ENCODE measurements around the gene UNC5A.

DNA sequence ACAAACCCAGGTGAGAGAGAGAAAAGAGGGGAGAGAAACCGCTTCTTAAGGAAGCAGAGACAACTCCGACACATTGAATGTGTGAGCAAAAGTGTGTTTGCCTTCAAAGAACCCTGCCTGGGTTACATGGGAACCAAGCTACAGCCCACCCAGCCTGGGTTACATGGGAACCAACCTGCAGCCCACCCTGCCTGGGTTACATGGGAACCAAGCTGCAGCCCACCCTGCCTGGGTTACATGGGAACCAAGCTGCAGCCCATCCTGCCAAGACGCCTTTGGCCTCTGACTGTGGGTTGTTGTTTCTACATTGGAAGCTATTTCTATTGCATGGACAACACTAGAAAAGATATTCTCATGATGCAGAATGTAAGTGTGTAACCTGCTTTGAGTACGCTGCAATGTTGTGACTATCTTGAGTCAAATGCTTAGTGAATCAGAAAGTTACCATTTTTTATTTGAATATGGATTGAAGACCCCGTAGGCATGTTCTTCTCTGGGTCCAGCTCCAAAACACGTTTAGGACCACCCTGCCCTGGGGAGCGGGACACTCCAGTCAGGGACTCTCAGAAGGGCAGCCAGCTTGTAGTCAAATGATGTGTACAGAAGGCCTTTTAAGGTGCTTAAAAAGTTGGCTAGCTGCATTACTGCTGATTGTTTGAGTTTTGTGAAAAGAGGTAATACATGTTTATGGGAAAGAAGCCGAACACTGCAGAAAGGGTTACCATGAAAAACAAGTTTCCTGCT is 39.1 kb upstream of the UNC5A start:
- TF ChIP-seq, protein P1, sequence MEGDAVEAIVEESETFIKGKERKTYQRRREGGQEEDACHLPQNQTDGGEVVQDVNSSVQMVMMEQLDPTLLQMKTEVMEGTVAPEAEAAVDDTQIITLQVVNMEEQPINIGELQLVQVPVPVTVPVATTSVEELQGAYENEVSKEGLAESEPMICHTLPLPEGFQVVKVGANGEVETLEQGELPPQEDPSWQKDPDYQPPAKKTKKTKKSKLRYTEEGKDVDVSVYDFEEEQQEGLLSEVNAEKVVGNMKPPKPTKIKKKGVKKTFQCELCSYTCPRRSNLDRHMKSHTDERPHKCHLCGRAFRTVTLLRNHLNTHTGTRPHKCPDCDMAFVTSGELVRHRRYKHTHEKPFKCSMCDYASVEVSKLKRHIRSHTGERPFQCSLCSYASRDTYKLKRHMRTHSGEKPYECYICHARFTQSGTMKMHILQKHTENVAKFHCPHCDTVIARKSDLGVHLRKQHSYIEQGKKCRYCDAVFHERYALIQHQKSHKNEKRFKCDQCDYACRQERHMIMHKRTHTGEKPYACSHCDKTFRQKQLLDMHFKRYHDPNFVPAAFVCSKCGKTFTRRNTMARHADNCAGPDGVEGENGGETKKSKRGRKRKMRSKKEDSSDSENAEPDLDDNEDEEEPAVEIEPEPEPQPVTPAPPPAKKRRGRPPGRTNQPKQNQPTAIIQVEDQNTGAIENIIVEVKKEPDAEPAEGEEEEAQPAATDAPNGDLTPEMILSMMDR (tag by site-specific recombination; IDR thresholded peaks at IDR 0.05) = no peak
- TF ChIP-seq ZNF169 (tag by site-specific recombination; IDR thresholded peaks at IDR 0.05) (no peak), ZNF561 (tag by site-specific recombination; IDR thresholded peaks at IDR 0.05; ENCODE audit: borderline replicate concordance) (no peak), KLF16 (tag by site-specific recombination; IDR thresholded peaks at IDR 0.05) (no peak), MYNN (tag by site-specific recombination; IDR thresholded peaks at IDR 0.05; ENCODE audit: borderline replicate concordance) (no peak), ZNF624 (tag by site-specific recombination; IDR thresholded peaks at IDR 0.05) (no peak), SALL2 (tag by site-specific recombination; IDR thresholded peaks at IDR 0.05; ENCODE audit: borderline replicate concordance) (no peak), ZEB2 (tag by site-specific recombination; IDR thresholded peaks at IDR 0.05) (no peak), ZNF747 (tag by site-specific recombination; IDR thresholded peaks at IDR 0.05) (no peak), SP3 (tag by site-specific recombination; IDR thresholded peaks at IDR 0.05) (no peak)
- TF ChIP-seq, protein P2, sequence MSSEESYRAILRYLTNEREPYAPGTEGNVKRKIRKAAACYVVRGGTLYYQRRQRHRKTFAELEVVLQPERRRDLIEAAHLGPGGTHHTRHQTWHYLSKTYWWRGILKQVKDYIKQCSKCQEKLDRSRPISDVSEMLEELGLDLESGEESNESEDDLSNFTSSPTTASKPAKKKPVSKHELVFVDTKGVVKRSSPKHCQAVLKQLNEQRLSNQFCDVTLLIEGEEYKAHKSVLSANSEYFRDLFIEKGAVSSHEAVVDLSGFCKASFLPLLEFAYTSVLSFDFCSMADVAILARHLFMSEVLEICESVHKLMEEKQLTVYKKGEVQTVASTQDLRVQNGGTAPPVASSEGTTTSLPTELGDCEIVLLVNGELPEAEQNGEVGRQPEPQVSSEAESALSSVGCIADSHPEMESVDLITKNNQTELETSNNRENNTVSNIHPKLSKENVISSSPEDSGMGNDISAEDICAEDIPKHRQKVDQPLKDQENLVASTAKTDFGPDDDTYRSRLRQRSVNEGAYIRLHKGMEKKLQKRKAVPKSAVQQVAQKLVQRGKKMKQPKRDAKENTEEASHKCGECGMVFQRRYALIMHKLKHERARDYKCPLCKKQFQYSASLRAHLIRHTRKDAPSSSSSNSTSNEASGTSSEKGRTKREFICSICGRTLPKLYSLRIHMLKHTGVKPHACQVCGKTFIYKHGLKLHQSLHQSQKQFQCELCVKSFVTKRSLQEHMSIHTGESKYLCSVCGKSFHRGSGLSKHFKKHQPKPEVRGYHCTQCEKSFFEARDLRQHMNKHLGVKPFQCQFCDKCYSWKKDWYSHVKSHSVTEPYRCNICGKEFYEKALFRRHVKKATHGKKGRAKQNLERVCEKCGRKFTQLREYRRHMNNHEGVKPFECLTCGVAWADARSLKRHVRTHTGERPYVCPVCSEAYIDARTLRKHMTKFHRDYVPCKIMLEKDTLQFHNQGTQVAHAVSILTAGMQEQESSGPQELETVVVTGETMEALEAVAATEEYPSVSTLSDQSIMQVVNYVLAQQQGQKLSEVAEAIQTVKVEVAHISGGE (tag by site-specific recombination; conservative IDR thresholded peaks at IDR 0.05; ENCODE audit: low read depth) = no peak
